ENCODE measurements around the gene EML5.
A peak's percentile ranks its signal among the peaks of the same experiment; 100 is the strongest.

The EML5 gene

GRCh38 chr14:88698651-88699050 lies 94.1 kb downstream of the EML5 start:
- no peak for DNase-seq

GRCh38 chr14:88695870-88696269 lies 96.9 kb downstream of the EML5 start:
- no peak for DNase-seq

GRCh38 chr14:88688386-88688785 lies 104.4 kb downstream of the EML5 start:
- no peak for DNase-seq

GRCh38 chr14:88683119-88683518 lies 109.6 kb downstream of the EML5 start:
- DNase-seq, result no peak

GRCh38 chr14:88682495-88683114 lies 110.1 kb downstream of the EML5 start:
- no peak for DNase-seq

DNA sequence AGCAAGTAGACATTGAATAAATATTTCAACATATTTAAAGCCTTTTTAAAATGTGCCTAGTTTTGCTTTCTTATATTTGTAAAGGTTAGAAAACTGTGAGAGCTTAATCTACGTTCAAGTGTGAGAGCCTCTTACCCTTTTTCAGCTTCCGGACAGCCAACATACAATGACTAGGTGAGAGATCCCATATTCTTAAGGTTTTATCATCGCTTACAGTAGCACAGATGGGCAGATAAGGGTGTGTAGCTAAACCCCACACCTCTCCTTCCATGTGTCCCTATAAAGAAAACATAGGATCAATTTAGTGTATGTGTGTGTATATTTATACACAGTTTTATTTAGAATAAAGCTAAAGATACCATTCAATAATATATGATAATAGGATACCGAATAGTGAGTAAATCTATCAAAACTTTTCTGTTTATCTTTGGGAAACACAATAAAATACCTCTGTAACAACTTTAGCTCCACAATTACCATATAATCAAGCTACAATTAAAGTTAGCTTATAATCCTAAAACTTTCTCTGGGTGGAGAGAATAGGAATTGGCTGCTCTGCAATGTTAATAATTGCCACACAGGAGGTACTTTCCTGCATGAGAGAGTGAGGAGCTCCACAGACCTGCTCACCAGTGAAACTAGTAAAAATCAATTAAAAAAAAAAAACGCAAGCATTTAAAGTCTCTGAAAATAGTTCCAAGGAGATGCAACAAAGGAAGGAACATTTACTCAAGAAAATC lies 110.8 kb downstream of the EML5 start:
- DNase-seq, result no peak

- no peak for DNase-seq
These were observed 123.4 kb downstream of the EML5 start for GRCh38 chr14:88669346-88669745.

- DNase-seq, result no peak
These were observed 124.2 kb downstream of the EML5 start for GRCh38 chr14:88668448-88669116.

DNA sequence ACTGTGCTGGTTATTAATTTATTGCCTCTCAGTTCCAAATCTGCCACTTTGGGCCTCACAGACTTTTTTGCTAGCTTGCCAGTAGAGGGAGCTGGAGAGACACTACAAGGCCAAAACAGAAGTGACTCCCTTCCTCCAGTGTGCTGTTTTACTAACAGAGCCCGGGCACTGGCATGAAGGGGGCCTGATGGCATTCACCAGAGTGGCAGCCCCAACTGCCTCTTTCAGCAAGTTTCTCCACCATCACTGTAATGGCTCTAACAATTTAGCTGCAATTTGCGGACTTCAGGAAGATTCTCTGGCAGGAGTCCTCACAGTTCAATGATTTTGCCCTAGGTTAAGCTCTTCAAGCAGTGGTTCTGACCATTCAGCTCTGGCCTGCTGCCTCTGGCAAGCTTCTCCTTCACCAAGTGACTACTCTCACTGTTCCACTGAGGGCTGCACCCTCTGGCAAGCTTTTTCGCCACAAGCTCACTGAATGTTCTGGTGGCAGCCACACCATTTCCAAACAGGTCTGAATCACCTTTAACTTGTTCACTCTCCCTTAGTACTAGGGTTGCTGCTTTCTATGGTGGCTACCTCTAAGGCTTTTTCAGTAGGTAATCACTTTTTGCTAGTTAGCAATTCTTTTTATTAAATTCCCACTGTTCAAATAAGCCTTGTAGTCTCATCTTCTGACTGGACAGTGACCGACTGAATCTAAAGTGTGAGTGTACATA lies 125.0 kb downstream of the EML5 start:
- DNase-seq, result peak; percentile 49

- DNase-seq, result no peak
These were observed 132.7 kb downstream of the EML5 start for GRCh38 chr14:88660056-88660455.

GRCh38 chr14:88639221-88639620 lies 153.5 kb downstream of the EML5 start:
- no peak for DNase-seq

DNA sequence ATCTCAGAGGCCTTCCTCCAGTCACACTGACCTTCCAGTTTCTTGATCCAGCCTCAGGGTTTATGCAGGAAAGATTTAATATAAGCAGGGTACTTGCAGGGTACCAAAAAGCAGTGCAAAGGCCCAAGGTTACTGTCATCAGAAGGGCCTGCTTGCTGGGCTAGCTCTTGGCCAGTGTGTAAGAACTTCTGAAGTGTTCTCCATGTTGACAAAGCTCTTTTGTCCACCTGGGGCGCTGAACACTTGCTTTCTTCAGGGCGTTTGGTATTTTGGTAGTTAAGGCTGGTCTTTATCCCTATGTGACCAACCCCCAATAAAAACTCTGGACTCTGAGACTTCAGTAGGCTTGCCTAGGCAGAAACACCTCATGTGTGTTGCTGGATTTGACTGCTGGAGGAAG lies 160.2 kb downstream of the EML5 start:
- no peak for DNase-seq

GRCh38 chr14:88631091-88631490 lies 161.7 kb downstream of the EML5 start:
- DNase-seq, result no peak

- no peak for DNase-seq
These were observed 162.2 kb downstream of the EML5 start for GRCh38 chr14:88630565-88630964.

DNA sequence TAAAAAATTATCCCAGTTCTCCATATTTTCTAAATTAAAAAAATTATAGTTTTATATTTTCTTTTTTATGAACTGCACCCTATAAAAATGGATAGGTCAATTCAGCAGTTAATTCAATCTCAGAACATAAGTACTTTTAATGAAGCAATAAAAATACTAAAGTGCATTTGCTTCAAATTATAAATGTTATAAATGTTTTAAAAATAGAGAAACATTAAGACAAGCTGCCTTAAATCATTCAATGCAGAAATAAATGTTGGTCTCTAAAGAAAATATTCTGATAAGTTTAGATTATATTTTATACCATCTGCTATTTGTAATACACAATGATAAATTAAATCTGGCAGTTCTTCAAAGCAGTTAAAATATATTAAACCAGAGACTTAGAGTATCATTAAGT lies 164.3 kb downstream of the EML5 start:
- DNase-seq, result no peak

- DNase-seq, result no peak
These were observed 164.7 kb downstream of the EML5 start for GRCh38 chr14:88628033-88628432.

DNA sequence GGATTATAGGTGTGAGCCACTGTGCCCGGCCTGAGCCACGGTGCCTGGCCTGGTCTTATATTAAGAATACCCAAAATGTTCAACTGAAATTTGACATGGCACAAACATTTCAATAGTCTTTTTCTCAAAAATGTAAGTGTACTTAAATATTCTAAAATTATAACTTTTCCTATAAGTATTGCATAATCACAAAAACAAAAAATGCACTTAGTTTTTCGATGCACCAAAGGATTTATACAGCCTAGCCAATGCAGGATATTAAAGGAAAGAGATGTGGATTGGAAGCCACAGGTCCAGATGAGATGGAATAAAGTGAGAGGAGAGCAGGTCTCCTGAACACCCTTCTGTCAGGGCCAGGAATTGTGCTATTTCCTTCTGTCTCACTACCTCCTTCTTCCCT lies 167.1 kb downstream of the EML5 start:
- no peak for DNase-seq

DNA sequence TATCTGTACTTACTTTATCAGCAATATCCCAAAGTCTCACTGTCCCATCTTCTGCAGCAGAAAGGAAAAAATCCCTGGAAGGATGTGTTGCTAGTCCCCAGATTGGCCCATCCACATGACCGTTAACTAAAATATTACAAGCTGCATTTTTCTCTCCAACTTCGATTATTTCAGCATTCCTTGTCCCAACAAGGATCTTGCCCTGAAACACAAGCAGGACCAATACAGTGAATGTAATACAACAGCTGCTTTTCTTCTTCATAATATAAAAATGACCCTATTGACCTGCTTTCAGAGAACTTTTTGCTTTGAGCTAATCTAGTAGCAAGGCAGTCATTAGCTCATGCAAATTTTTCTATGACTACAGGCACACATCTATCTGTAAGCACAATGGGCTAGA lies 171.7 kb downstream of the EML5 start:
- no peak for DNase-seq

DNA sequence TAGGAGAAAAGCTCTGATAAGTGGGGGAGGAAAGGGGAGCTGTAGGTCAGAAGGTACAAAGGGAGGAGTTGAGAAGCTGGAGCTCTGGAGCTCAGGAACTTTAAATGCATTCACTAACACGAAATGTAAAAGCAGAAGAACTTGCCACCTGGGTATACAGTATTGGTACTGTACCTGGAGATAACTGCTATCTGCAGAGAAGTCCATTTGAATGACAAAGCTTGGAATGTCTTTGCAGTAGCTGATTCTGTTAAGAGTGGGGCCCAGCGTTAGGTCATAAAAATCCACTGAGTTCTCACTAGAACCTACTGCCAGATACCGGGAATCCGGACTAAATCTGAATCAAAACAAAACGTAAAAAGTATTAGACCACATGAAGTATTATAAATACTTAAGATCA lies 174.3 kb downstream of the EML5 start:
- no peak for DNase-seq

DNA sequence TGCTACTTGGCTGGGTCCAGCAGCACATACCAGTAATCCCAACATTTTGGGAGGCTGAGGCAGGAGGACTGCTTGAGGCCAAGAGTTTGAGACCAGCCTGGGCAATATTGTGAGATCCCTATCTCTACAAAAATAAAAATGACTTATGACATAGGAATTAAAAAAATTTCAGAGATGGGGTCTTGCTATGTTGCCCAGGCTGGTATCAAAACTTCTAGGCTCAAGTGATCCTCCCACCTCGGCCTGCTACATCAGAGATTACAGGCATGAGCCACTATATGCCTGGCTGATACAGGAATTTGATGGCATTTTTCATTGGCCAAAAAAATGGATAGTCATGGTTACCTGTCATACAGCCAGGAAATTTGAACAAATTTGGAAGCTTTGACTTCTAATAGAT lies 175.3 kb downstream of the EML5 start:
- DNase-seq, result no peak

GRCh38 chr14:88616697-88617096 lies 176.1 kb downstream of the EML5 start:
- no peak for DNase-seq

GRCh38 chr14:88614218-88614907 lies 178.4 kb downstream of the EML5 start:
- DNase-seq, result no peak

DNA sequence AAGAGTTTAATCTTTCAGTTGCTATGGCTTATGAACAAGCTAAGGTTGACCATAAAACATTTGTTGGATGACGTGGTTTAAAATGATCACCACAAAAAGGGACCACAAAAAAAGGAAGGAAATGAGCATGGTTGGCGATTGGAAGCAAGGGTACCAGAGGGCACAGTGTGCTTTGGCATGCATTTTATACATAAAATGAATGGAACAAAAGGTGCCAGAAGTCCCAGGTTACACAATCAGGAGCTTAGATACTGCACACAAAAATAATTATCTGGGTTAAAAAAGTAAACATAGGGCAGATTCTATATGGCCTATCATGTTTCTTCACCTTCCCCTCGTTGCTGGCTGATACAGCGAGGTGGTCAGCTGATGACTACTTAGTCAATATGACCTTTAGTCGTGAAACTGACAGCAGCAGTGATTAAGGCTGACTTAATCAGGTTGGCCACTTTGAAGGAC lies 179.2 kb downstream of the EML5 start:
- no peak for DNase-seq

Data from stimulated activated CD4-positive, alpha-beta T cell treated with anti-CD3 and anti-CD28 coated beads, Interleukin-1b, Interleukin-23, amount 100 ng/mL, for 48 hours (primary cell).